ENCODE measurements around the gene LPAR4.

- TF ChIP-seq CTCF (IDR thresholded peaks at IDR 0.05) (no peak), RFX5 (IDR thresholded peaks at IDR 0.05) (no peak), RAD21 (conservative IDR thresholded peaks at IDR 0.05 in 1 of 2, IDR thresholded peaks at IDR 0.05 in 1 of 2) (no peak), POLR2A (IDR thresholded peaks at IDR 0.05; ENCODE audit: low read length) (no peak), USF2 (IDR thresholded peaks at IDR 0.05) (no peak), CEBPB (IDR thresholded peaks at IDR 0.05) (no peak)
These were observed 6.1 kb downstream of the LPAR4 start for GRCh38 chrX:78753571-78753970.

Data from A549 (cell line).